H1 (cell line): ENCODE measurements around the gene KLC4. TPM values are rescaled to one million over a fixed set of nuclear protein-coding genes. Genes with fewer than 3 reads are reported as not detected.

Experiments used
- CTCF ChIA-PET: fragments of 300-600 bp; sonication (Branson Sonifier 250); formaldehyde crosslinking; loops from one replicate; lab custom pipeline; 2021; ENCODE audit not compliant: partially characterized antibody; lab: Charles Lee
- POLR2A ChIA-PET: fragments of 300-600 bp; sonication (Branson Sonifier 250); formaldehyde crosslinking; loops from one replicate; lab custom pipeline; 2021; ENCODE audit warnings: inconsistent platforms; ENCODE audit not compliant: partially characterized antibody; lab: Charles Lee
- DNase-seq, 2 experiments: peaks; one replicate each; pipeline versions ENCODE4 v3.0.0 to v3.0.0-alpha.2; 2010 to 2022; ENCODE audit warnings: low spot score in 2 of 2, low read depth in 1 of 2, mixed read lengths in 1 of 2
- FAIRE-seq: peaks from 2 replicates; lab custom pipeline; 2011; peaks lifted over from hg19 to GRCh38; lab: Jason Lieb, UNC
- H2AFZ ChIP-seq: 2 replicates; pipeline ENCODE4 v1.8.1; 2012; ENCODE audit warnings: low read length, inconsistent platforms
- H2AK5ac ChIP-seq: 2 replicates; pipeline ENCODE4 v1.6.1; 2013; ENCODE audit warnings: low read depth, low read length
- H2BK120ac ChIP-seq: replicated peaks from 2 replicates; pipeline ENCODE3; 2013; ENCODE audit warnings: low read depth, low read length, inconsistent platforms
- H2BK12ac ChIP-seq: 2 replicates; pipeline ENCODE4 v1.6.1; 2013; ENCODE audit warnings: low read depth, low read length
- H2BK15ac ChIP-seq: 2 replicates; pipeline ENCODE4 v1.6.1; 2013; ENCODE audit warnings: low read length
- H2BK20ac ChIP-seq: 2 replicates; pipeline ENCODE4 v1.6.1; 2013; ENCODE audit warnings: low read length
- H2BK5ac ChIP-seq: 2 replicates; pipeline ENCODE4 v1.6.1; 2013; ENCODE audit warnings: low read depth, low read length
- H3K14ac ChIP-seq: 2 replicates; pipeline ENCODE4 v1.6.1; 2013; ENCODE audit warnings: inconsistent platforms; ENCODE audit not compliant: insufficient read length
- H3K18ac ChIP-seq: 2 replicates; pipeline ENCODE4 v1.6.1; 2013; ENCODE audit warnings: low read length; ENCODE audit errors: extremely low read depth
- H3K23ac ChIP-seq: 2 replicates; pipeline ENCODE4 v1.6.1; 2013; ENCODE audit warnings: inconsistent platforms; ENCODE audit not compliant: insufficient read length
- H3K23me2 ChIP-seq: 2 replicates; pipeline ENCODE4 v1.6.1; 2013; ENCODE audit warnings: low read depth, low read length
- H3K27ac ChIP-seq: 2 replicates; pipeline ENCODE4 v1.6.1; 2011; ENCODE audit warnings: low read depth, low read length, inconsistent platforms
- H3K27me3 ChIP-seq, 4 experiments: replicated peaks in 1 of 4; 1 replicate in 1 of 4; 2 replicates in 3 of 4; pipeline versions ENCODE4 v1.6.1 to v1.8.1; 2011 to 2013; ENCODE audit warnings: low read length in 3 of 4, mild to moderate bottlenecking in 3 of 4, inconsistent platforms in 2 of 4, mixed read lengths in 2 of 4, moderate library complexity in 1 of 4; ENCODE audit not compliant: control insufficient read depth in 3 of 4, insufficient read depth in 3 of 4; ENCODE audit errors: extremely low read depth in 1 of 4
- H3K36me3 ChIP-seq, 4 experiments: 2 replicates each; pipeline versions ENCODE4 v1.6.1 to v1.8.1; 2011 to 2013; ENCODE audit warnings: mild to moderate bottlenecking in 4 of 4, low read length in 3 of 4, moderate library complexity in 2 of 4, control low read depth in 1 of 4, inconsistent platforms in 1 of 4; ENCODE audit not compliant: insufficient read depth in 4 of 4, control insufficient read depth in 2 of 4
- H3K4ac ChIP-seq: replicated peaks from 2 replicates; pipeline ENCODE3; 2013; ENCODE audit warnings: low read length, low read depth, mixed read lengths, inconsistent platforms; ENCODE audit not compliant: insufficient read length
- H3K4me1 ChIP-seq, 4 experiments: replicated peaks in 1 of 4; 1 replicate in 1 of 4; 2 replicates in 3 of 4; pipeline versions ENCODE4 v1.6.1 to v1.8.1; 2011 to 2013; ENCODE audit warnings: low read length in 3 of 4, inconsistent platforms in 2 of 4, mixed read lengths in 1 of 4; ENCODE audit not compliant: insufficient read depth in 4 of 4, control insufficient read depth in 3 of 4
- H3K4me2 ChIP-seq, 2 experiments: 2 replicates each; pipeline versions ENCODE4 v1.6.1 to v1.8.1; 2011 to 2013; ENCODE audit warnings: low read depth in 2 of 2, low read length in 2 of 2, control low read depth in 1 of 2, inconsistent platforms in 1 of 2, mild to moderate bottlenecking in 1 of 2; ENCODE audit not compliant: insufficient read depth in 1 of 2
- H3K4me3 ChIP-seq, 4 experiments: fragments of 200-600, 300-600 bp in 1 of 4; sonication (generic), shearing (Covaris generic), sonication (Bioruptor Twin) in 1 of 4; 2 replicates each; pipeline versions ENCODE4 v1.5.1 to v1.8.1; 2011 to 2016; ENCODE audit warnings: low read length in 4 of 4, low read depth in 3 of 4, control low read depth in 2 of 4, inconsistent platforms in 2 of 4, mild to moderate bottlenecking in 2 of 4, mixed read lengths in 1 of 4, moderate library complexity in 1 of 4; ENCODE audit not compliant: insufficient read depth in 2 of 4; ENCODE audit errors: extremely low read depth in 1 of 4
- H3K56ac ChIP-seq: replicated peaks from 2 replicates; pipeline ENCODE3; 2013; ENCODE audit warnings: low read depth, mild to moderate bottlenecking, mixed read lengths, low read length, inconsistent platforms; ENCODE audit not compliant: insufficient read length
- H3K79me1 ChIP-seq: 2 replicates; pipeline ENCODE4 v1.6.1; 2013; ENCODE audit warnings: low read depth, low read length, control low read depth
- H3K79me2 ChIP-seq, 2 experiments: 2 replicates each; pipeline versions ENCODE4 v1.6.1 to v1.8.1; 2012 to 2013; ENCODE audit warnings: low read length in 2 of 2, mild to moderate bottlenecking in 2 of 2, inconsistent platforms in 1 of 2; ENCODE audit not compliant: insufficient read depth in 2 of 2, control insufficient read depth in 1 of 2
- H3K9ac ChIP-seq, 4 experiments: replicated peaks in 1 of 4; 1 replicate in 1 of 4; 2 replicates in 3 of 4; pipeline versions ENCODE4 v1.6.1 to v1.8.1; 2011 to 2013; ENCODE audit warnings: low read depth in 3 of 4, low read length in 3 of 4, control low read depth in 2 of 4, mild to moderate bottlenecking in 2 of 4, moderate library complexity in 2 of 4, inconsistent platforms in 1 of 4; ENCODE audit errors: extremely low read depth in 1 of 4
- H3K9me3 ChIP-seq, 2 experiments: 2 replicates each; pipeline versions ENCODE4 v1.6.1 to v1.8.1; 2012 to 2013; ENCODE audit warnings: mild to moderate bottlenecking in 2 of 2, moderate library complexity in 2 of 2, control low read depth in 1 of 2, inconsistent platforms in 1 of 2, low read depth in 1 of 2, low read length in 1 of 2, mixed read lengths in 1 of 2; ENCODE audit not compliant: insufficient read depth in 2 of 2
- H4K20me1 ChIP-seq, 2 experiments: replicated peaks in 1 of 2; 2 replicates each; pipeline versions ENCODE3 to v1.8.1; 2011 to 2013; ENCODE audit warnings: inconsistent platforms in 2 of 2, low read length in 2 of 2, mild to moderate bottlenecking in 1 of 2; ENCODE audit not compliant: insufficient read depth in 2 of 2, control insufficient read depth in 1 of 2
- H4K5ac ChIP-seq: 2 replicates; pipeline ENCODE4 v1.6.1; 2013; ENCODE audit warnings: low read length, low read depth, mixed read lengths, inconsistent platforms; ENCODE audit not compliant: insufficient read length
- H4K8ac ChIP-seq: 2 replicates; pipeline ENCODE4 v1.8.0; 2013; ENCODE audit warnings: mild to moderate bottlenecking, moderate library complexity, low read length, inconsistent platforms; ENCODE audit not compliant: insufficient read depth; ENCODE audit errors: extremely low read depth
- H4K91ac ChIP-seq: replicated peaks from 2 replicates; pipeline ENCODE3; 2013; ENCODE audit warnings: low read length, mixed read lengths, inconsistent platforms; ENCODE audit not compliant: insufficient read length
- BCL11A ChIP-seq, 2 experiments: IDR thresholded peaks; one replicate each; pipeline ENCODE4 v1.6.1; 2011; ENCODE audit warnings: low read depth in 2 of 2, low read length in 2 of 2, mild to moderate bottlenecking in 2 of 2
- CHD2 ChIP-seq: IDR thresholded peaks from 2 replicates; pipeline ENCODE4 v1.6.1; 2012; ENCODE audit warnings: low read length, improper control_type of control experiment
- EZH2 ChIP-seq: fragments of 200-600 bp; sonication (generic); IDR thresholded peaks from 2 replicates; pipeline ENCODE4 v1.7.1; 2012; ENCODE audit warnings: low read depth, mild to moderate bottlenecking, moderate library complexity, low read length, inconsistent platforms; ENCODE audit not compliant: severe bottlenecking
- GTF2F1 ChIP-seq: IDR thresholded peaks from 2 replicates; pipeline ENCODE4 v1.6.1; 2012; ENCODE audit warnings: low read depth, low read length, improper control_type of control experiment, borderline replicate concordance
- MAFK ChIP-seq: IDR thresholded peaks from 2 replicates; pipeline ENCODE4 v1.6.1; 2012; ENCODE audit warnings: low read depth, mild to moderate bottlenecking, improper control_type of control experiment, low read length
- POLR2AphosphoS5 ChIP-seq: IDR thresholded peaks from 2 replicates; pipeline ENCODE4 v1.6.1; 2011; ENCODE audit warnings: low read depth, low read length
- RAD21 ChIP-seq, 2 experiments: IDR thresholded peaks in 1 of 2; conservative IDR thresholded peaks in 1 of 2; 2 replicates each; pipeline ENCODE4 v1.6.1; 2011; ENCODE audit warnings: low read depth in 2 of 2, low read length in 2 of 2, improper control_type of control experiment in 1 of 2, inconsistent platforms in 1 of 2, mild to moderate bottlenecking in 1 of 2, moderate library complexity in 1 of 2
- SIN3A ChIP-seq, 2 experiments: IDR thresholded peaks in 1 of 2; conservative IDR thresholded peaks in 1 of 2; 2 replicates each; pipeline ENCODE4 v1.6.1; 2011 to 2012; ENCODE audit warnings: low read length in 2 of 2, improper control_type of control experiment in 1 of 2, low read depth in 1 of 2, mild to moderate bottlenecking in 1 of 2
- TEAD4 ChIP-seq: IDR thresholded peaks from 2 replicates; pipeline ENCODE4 v1.6.1; 2012; ENCODE audit warnings: low read depth, low read length, inconsistent platforms, mixed read lengths
- ZNF274 ChIP-seq: IDR thresholded peaks from 2 replicates; pipeline ENCODE4 v1.7.0; 2012; ENCODE audit warnings: low read length, borderline replicate concordance; ENCODE audit errors: extremely low read depth
- WGBS, 2 experiments: shearing (Covaris generic) in 1 of 2; methylation state at CpG; one replicate each; pipeline versions ENCODE4 v1.1.6 to v1.1.7; 2013 to 2015; ENCODE audit warnings: low lambda C conversion rate in 2 of 2, mixed read lengths in 2 of 2, inconsistent platforms in 1 of 2, low coverage in 1 of 2, missing lambda C conversion rate in 1 of 2; ENCODE audit not compliant: insufficient replicate concordance in 2 of 2, insufficient coverage in 1 of 2, insufficient read length in 1 of 2; ENCODE audit errors: extremely low coverage in 1 of 2, missing lambda C conversion rate in 1 of 2; 5-methylcytosine and 5-hydroxymethylcytosine counted together
- polyA plus RNA-seq, 7 experiments: library from polyadenylated mRNA; depleted of rRNA in 3 of 7; stranded (reverse) in 5 of 7; unstranded in 2 of 7; fragments of >200 nt in 5 of 7; fragments of 200-250 nt in 2 of 7; gene quantifications; 1 replicate in 5 of 7; 2 replicates in 1 of 7; 4 replicates in 1 of 7; pipeline versions ENCODE4 v1.2.1 to v1.2.3, GENCODE V29; 2011 to 2013; ENCODE audit warnings: missing spikeins in 2 of 7, mixed read lengths in 2 of 7
- total RNA-seq: library from RNA; stranded (reverse); fragmentation: NEBNext Ultra II Directional; extraction: Animal tissue kit (Norgen Biotek cat#: 25700); gene quantifications from 2 replicates; pipeline ENCODE4 v1.2.1, GENCODE V29; 2021
- TF ChIP-seq, protein P1 (sequence below): IDR thresholded peaks from 2 replicates; pipeline ENCODE4 v1.6.1; 2011; ENCODE audit warnings: low read length, improper control_type of control experiment

KLC4 gene
- total and polyA plus RNA-seq, 2 of the 8 experiments (the other 6 are each of a cell fraction or from before 2014, with no cell fraction given): 15.7 to 28.5 TPM

DNA sequence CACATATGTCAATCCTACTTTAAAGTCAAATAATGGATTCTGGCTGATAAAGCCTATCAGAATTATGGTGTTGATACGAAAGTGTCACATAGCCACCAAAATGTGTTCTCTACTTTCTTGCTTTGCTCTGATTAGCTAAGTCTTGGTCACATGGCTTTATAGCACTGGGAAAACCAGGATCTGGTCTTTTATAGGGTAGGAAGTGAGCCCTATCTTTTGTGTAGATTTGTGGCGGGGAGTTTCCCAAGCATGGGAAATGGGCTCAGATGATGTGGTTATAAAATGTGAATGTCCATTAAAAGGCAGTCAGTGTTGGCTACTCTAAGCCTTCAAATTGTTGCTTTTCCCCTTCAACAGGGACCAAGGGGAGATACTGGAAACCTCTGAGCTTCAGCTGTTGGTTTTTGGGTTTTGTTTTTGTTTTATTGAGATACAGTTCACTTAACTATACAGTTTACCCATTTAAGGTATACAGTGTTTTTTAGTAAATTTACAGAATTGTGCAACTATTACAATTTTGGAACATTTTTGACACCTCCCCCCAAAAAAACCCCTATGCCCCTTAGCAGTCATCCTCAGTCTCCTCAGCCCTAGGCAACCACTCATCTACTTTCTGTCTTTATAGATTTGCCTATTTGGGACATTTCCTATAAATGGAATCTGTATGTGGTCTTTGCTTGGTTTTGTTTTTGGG is 25.8 kb upstream of the KLC4 start:
- Histone ChIP-seq H2BK12ac (no peak overlapping the region), H4K20me1 (peaks cover 2 to 17% of the 10 kb centered on the region in 2 experiments), H3K79me1 (no peaks in the 10 kb centered on the region), H2BK15ac (no peak overlapping the region), H3K23ac (no peak overlapping the region), H4K5ac (no peak overlapping the region), H3K18ac (no peak overlapping the region), H3K27ac (no peak overlapping the region), H3K56ac (no peak overlapping the region), H4K8ac (no peak overlapping the region), H3K9ac (no peak overlapping the region), H3K4me1 (no peaks in the 10 kb centered on the region), H3K9me3 (no peaks in the 10 kb centered on the region), H4K91ac (no peak overlapping the region), H2AK5ac (no peak overlapping the region), H3K14ac (no peak overlapping the region), H3K4me2 (no peak overlapping the region), H3K4ac (no peak overlapping the region), H2BK5ac (no peak overlapping the region), H3K4me3 (no peak overlapping the region), H2BK20ac (no peak overlapping the region), H2BK120ac (no peak overlapping the region), H3K36me3 (peaks cover 15 to 52% (median 28%) of the 10 kb centered on the region in 4 experiments), H3K23me2 (0 out of 2 replicates have a peak, but pooled peaks cover 2% of the 10 kb centered on the region), H2AFZ (no peak overlapping the region), H3K27me3 (no peaks in the 10 kb centered on the region), H3K79me2 (no peaks in the 10 kb centered on the region)
- no peak for DNase-seq
- FAIRE-seq: no peak
- WGBS, 2 experiments: 100% methylated on average over 2 of the region's 2 CpGs; no CpG with 5 or more reads in 1 of the 2 experiments
- CTCF ChIA-PET: interaction anchor here (0.9 to 2.2 kb wide), 9 partner anchors 9 to 473 kb away, joined by 3 to 5 read pairs (median 4); no protein-coding TSS in a partner anchor
- POLR2A ChIA-PET: interaction anchor here (0.8 to 29.7 kb wide), 5 partner anchors 9 to 111 kb away, joined by 3 to 584 read pairs (median 7); partner anchors contain the start of genes CUL7, KLHDC3, MEA1 and PPP2R5D
- TF ChIP-seq POLR2AphosphoS5 (no peak), BCL11A (IDR thresholded peaks at IDR 0.05; ENCODE audit: low read depth in 2 of 2, low read length in 2 of 2) (no peak), CHD2 (no peak), MAFK (no peak), EZH2 (no peak), GTF2F1 (no peak), ZNF274 (no peak), RAD21 (IDR thresholded peaks at IDR 0.05 in 1 of 2, conservative IDR thresholded peaks at IDR 0.05 in 1 of 2; ENCODE audit: low read depth in 2 of 2, low read length in 2 of 2) (no peak), TEAD4 (no peak), SIN3A (conservative IDR thresholded peaks at IDR 0.05 in 1 of 2, IDR thresholded peaks at IDR 0.05 in 1 of 2; ENCODE audit: low read depth in 1 of 2, low read length in 2 of 2) (no peak)
- TF ChIP-seq, protein P1, sequence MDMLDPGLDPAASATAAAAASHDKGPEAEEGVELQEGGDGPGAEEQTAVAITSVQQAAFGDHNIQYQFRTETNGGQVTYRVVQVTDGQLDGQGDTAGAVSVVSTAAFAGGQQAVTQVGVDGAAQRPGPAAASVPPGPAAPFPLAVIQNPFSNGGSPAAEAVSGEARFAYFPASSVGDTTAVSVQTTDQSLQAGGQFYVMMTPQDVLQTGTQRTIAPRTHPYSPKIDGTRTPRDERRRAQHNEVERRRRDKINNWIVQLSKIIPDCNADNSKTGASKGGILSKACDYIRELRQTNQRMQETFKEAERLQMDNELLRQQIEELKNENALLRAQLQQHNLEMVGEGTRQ: no peak
